H1 (cell line): ENCODE results near the gene LPP. TPM values are rescaled to one million over a fixed set of nuclear protein-coding genes. Genes with fewer than 3 reads are reported as not detected.

Source experiments
- CTCF ChIA-PET: fragments of 300-600 bp; sonication (Branson Sonifier 250); formaldehyde crosslinking; loops from one replicate; lab custom pipeline; 2021; ENCODE audit not compliant: partially characterized antibody; lab: Charles Lee
- POLR2A ChIA-PET: fragments of 300-600 bp; sonication (Branson Sonifier 250); formaldehyde crosslinking; loops from one replicate; lab custom pipeline; 2021; ENCODE audit warnings: inconsistent platforms; ENCODE audit not compliant: partially characterized antibody; lab: Charles Lee
- DNase-seq, 2 experiments: peaks; one replicate each; pipeline versions ENCODE4 v3.0.0 to v3.0.0-alpha.2; 2010 to 2022; ENCODE audit warnings: low spot score in 2 of 2, low read depth in 1 of 2, mixed read lengths in 1 of 2
- FAIRE-seq: peaks from 2 replicates; lab custom pipeline; 2011; peaks lifted over from hg19 to GRCh38; lab: Jason Lieb, UNC
- H2AFZ ChIP-seq: 2 replicates; pipeline ENCODE4 v1.8.1; 2012; ENCODE audit warnings: low read length, inconsistent platforms
- H2AK5ac ChIP-seq: 2 replicates; pipeline ENCODE4 v1.6.1; 2013; ENCODE audit warnings: low read depth, low read length
- H2BK120ac ChIP-seq: replicated peaks from 2 replicates; pipeline ENCODE3; 2013; ENCODE audit warnings: low read depth, low read length, inconsistent platforms
- H2BK12ac ChIP-seq: 2 replicates; pipeline ENCODE4 v1.6.1; 2013; ENCODE audit warnings: low read depth, low read length
- H2BK15ac ChIP-seq: 2 replicates; pipeline ENCODE4 v1.6.1; 2013; ENCODE audit warnings: low read length
- H2BK20ac ChIP-seq: 2 replicates; pipeline ENCODE4 v1.6.1; 2013; ENCODE audit warnings: low read length
- H2BK5ac ChIP-seq: 2 replicates; pipeline ENCODE4 v1.6.1; 2013; ENCODE audit warnings: low read depth, low read length
- H3K14ac ChIP-seq: 2 replicates; pipeline ENCODE4 v1.6.1; 2013; ENCODE audit warnings: inconsistent platforms; ENCODE audit not compliant: insufficient read length
- H3K18ac ChIP-seq: 2 replicates; pipeline ENCODE4 v1.6.1; 2013; ENCODE audit warnings: low read length; ENCODE audit errors: extremely low read depth
- H3K23ac ChIP-seq: 2 replicates; pipeline ENCODE4 v1.6.1; 2013; ENCODE audit warnings: inconsistent platforms; ENCODE audit not compliant: insufficient read length
- H3K23me2 ChIP-seq: 2 replicates; pipeline ENCODE4 v1.6.1; 2013; ENCODE audit warnings: low read depth, low read length
- H3K27ac ChIP-seq: 2 replicates; pipeline ENCODE4 v1.6.1; 2011; ENCODE audit warnings: low read depth, low read length, inconsistent platforms
- H3K27me3 ChIP-seq, 4 experiments: replicated peaks in 1 of 4; 1 replicate in 1 of 4; 2 replicates in 3 of 4; pipeline versions ENCODE4 v1.6.1 to v1.8.1; 2011 to 2013; ENCODE audit warnings: low read length in 3 of 4, mild to moderate bottlenecking in 3 of 4, inconsistent platforms in 2 of 4, mixed read lengths in 2 of 4, moderate library complexity in 1 of 4; ENCODE audit not compliant: control insufficient read depth in 3 of 4, insufficient read depth in 3 of 4; ENCODE audit errors: extremely low read depth in 1 of 4
- H3K36me3 ChIP-seq, 4 experiments: 2 replicates each; pipeline versions ENCODE4 v1.6.1 to v1.8.1; 2011 to 2013; ENCODE audit warnings: mild to moderate bottlenecking in 4 of 4, low read length in 3 of 4, moderate library complexity in 2 of 4, control low read depth in 1 of 4, inconsistent platforms in 1 of 4; ENCODE audit not compliant: insufficient read depth in 4 of 4, control insufficient read depth in 2 of 4
- H3K4ac ChIP-seq: replicated peaks from 2 replicates; pipeline ENCODE3; 2013; ENCODE audit warnings: low read length, low read depth, mixed read lengths, inconsistent platforms; ENCODE audit not compliant: insufficient read length
- H3K4me1 ChIP-seq, 4 experiments: replicated peaks in 1 of 4; 1 replicate in 1 of 4; 2 replicates in 3 of 4; pipeline versions ENCODE4 v1.6.1 to v1.8.1; 2011 to 2013; ENCODE audit warnings: low read length in 3 of 4, inconsistent platforms in 2 of 4, mixed read lengths in 1 of 4; ENCODE audit not compliant: insufficient read depth in 4 of 4, control insufficient read depth in 3 of 4
- H3K4me2 ChIP-seq, 2 experiments: 2 replicates each; pipeline versions ENCODE4 v1.6.1 to v1.8.1; 2011 to 2013; ENCODE audit warnings: low read depth in 2 of 2, low read length in 2 of 2, control low read depth in 1 of 2, inconsistent platforms in 1 of 2, mild to moderate bottlenecking in 1 of 2; ENCODE audit not compliant: insufficient read depth in 1 of 2
- H3K4me3 ChIP-seq, 4 experiments: fragments of 200-600, 300-600 bp in 1 of 4; sonication (generic), shearing (Covaris generic), sonication (Bioruptor Twin) in 1 of 4; 2 replicates each; pipeline versions ENCODE4 v1.5.1 to v1.8.1; 2011 to 2016; ENCODE audit warnings: low read length in 4 of 4, low read depth in 3 of 4, control low read depth in 2 of 4, inconsistent platforms in 2 of 4, mild to moderate bottlenecking in 2 of 4, mixed read lengths in 1 of 4, moderate library complexity in 1 of 4; ENCODE audit not compliant: insufficient read depth in 2 of 4; ENCODE audit errors: extremely low read depth in 1 of 4
- H3K56ac ChIP-seq: replicated peaks from 2 replicates; pipeline ENCODE3; 2013; ENCODE audit warnings: low read depth, mild to moderate bottlenecking, mixed read lengths, low read length, inconsistent platforms; ENCODE audit not compliant: insufficient read length
- H3K79me1 ChIP-seq: 2 replicates; pipeline ENCODE4 v1.6.1; 2013; ENCODE audit warnings: low read depth, low read length, control low read depth
- H3K79me2 ChIP-seq, 2 experiments: 2 replicates each; pipeline versions ENCODE4 v1.6.1 to v1.8.1; 2012 to 2013; ENCODE audit warnings: low read length in 2 of 2, mild to moderate bottlenecking in 2 of 2, inconsistent platforms in 1 of 2; ENCODE audit not compliant: insufficient read depth in 2 of 2, control insufficient read depth in 1 of 2
- H3K9ac ChIP-seq, 4 experiments: replicated peaks in 1 of 4; 1 replicate in 1 of 4; 2 replicates in 3 of 4; pipeline versions ENCODE4 v1.6.1 to v1.8.1; 2011 to 2013; ENCODE audit warnings: low read depth in 3 of 4, low read length in 3 of 4, control low read depth in 2 of 4, mild to moderate bottlenecking in 2 of 4, moderate library complexity in 2 of 4, inconsistent platforms in 1 of 4; ENCODE audit errors: extremely low read depth in 1 of 4
- H3K9me3 ChIP-seq, 2 experiments: 2 replicates each; pipeline versions ENCODE4 v1.6.1 to v1.8.1; 2012 to 2013; ENCODE audit warnings: mild to moderate bottlenecking in 2 of 2, moderate library complexity in 2 of 2, control low read depth in 1 of 2, inconsistent platforms in 1 of 2, low read depth in 1 of 2, low read length in 1 of 2, mixed read lengths in 1 of 2; ENCODE audit not compliant: insufficient read depth in 2 of 2
- H4K20me1 ChIP-seq, 2 experiments: replicated peaks in 1 of 2; 2 replicates each; pipeline versions ENCODE3 to v1.8.1; 2011 to 2013; ENCODE audit warnings: inconsistent platforms in 2 of 2, low read length in 2 of 2, mild to moderate bottlenecking in 1 of 2; ENCODE audit not compliant: insufficient read depth in 2 of 2, control insufficient read depth in 1 of 2
- H4K5ac ChIP-seq: 2 replicates; pipeline ENCODE4 v1.6.1; 2013; ENCODE audit warnings: low read length, low read depth, mixed read lengths, inconsistent platforms; ENCODE audit not compliant: insufficient read length
- H4K8ac ChIP-seq: 2 replicates; pipeline ENCODE4 v1.8.0; 2013; ENCODE audit warnings: mild to moderate bottlenecking, moderate library complexity, low read length, inconsistent platforms; ENCODE audit not compliant: insufficient read depth; ENCODE audit errors: extremely low read depth
- H4K91ac ChIP-seq: replicated peaks from 2 replicates; pipeline ENCODE3; 2013; ENCODE audit warnings: low read length, mixed read lengths, inconsistent platforms; ENCODE audit not compliant: insufficient read length
- CEBPB ChIP-seq: IDR thresholded peaks from 2 replicates; pipeline ENCODE4 v1.6.1; 2012; ENCODE audit warnings: low read depth, low read length
- CHD1 ChIP-seq: IDR thresholded peaks from 2 replicates; pipeline ENCODE4 v1.6.1; 2012; ENCODE audit warnings: low read depth, low read length, improper control_type of control experiment
- SIN3A ChIP-seq, 2 experiments: IDR thresholded peaks in 1 of 2; conservative IDR thresholded peaks in 1 of 2; 2 replicates each; pipeline ENCODE4 v1.6.1; 2011 to 2012; ENCODE audit warnings: low read length in 2 of 2, improper control_type of control experiment in 1 of 2, low read depth in 1 of 2, mild to moderate bottlenecking in 1 of 2
- WGBS, 2 experiments: shearing (Covaris generic) in 1 of 2; methylation state at CpG; one replicate each; pipeline versions ENCODE4 v1.1.6 to v1.1.7; 2013 to 2015; ENCODE audit warnings: low lambda C conversion rate in 2 of 2, mixed read lengths in 2 of 2, inconsistent platforms in 1 of 2, low coverage in 1 of 2, missing lambda C conversion rate in 1 of 2; ENCODE audit not compliant: insufficient replicate concordance in 2 of 2, insufficient coverage in 1 of 2, insufficient read length in 1 of 2; ENCODE audit errors: extremely low coverage in 1 of 2, missing lambda C conversion rate in 1 of 2; 5-methylcytosine and 5-hydroxymethylcytosine counted together
- polyA plus RNA-seq, 7 experiments: library from polyadenylated mRNA; depleted of rRNA in 3 of 7; stranded (reverse) in 5 of 7; unstranded in 2 of 7; fragments of >200 nt in 5 of 7; fragments of 200-250 nt in 2 of 7; gene quantifications; 1 replicate in 5 of 7; 2 replicates in 1 of 7; 4 replicates in 1 of 7; pipeline versions ENCODE4 v1.2.1 to v1.2.3, GENCODE V29; 2011 to 2013; ENCODE audit warnings: missing spikeins in 2 of 7, mixed read lengths in 2 of 7
- total RNA-seq: library from RNA; stranded (reverse); fragmentation: NEBNext Ultra II Directional; extraction: Animal tissue kit (Norgen Biotek cat#: 25700); gene quantifications from 2 replicates; pipeline ENCODE4 v1.2.1, GENCODE V29; 2021

LPP gene
- total and polyA plus RNA-seq, 2 of the 8 experiments (the other 6 are each of a cell fraction or from before 2014, with no cell fraction given): 10.0 to 53.3 TPM

DNA sequence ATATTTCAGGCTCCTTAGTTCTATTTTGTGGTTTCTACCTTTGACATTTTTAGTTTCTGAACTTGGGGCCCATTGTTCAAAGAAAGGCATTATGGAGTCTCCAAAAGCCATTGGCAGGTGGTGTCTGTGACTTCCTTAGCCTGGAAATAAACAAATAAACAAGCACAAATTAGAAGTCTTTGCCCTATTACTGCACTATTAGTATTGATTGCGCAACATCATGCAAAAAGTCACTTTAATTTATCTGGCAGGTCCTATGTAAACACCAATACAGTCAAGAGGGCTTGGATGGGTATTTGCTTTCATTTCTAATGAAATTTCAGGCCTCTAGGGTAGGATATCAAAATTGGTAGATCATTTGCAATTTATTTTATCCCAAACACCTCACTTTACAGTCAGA lies 85.6 kb downstream of the LPP start:
- CTCF ChIA-PET: no interaction called here
- no peak overlapping the region for H4K5ac ChIP-seq
- no peaks in the 10 kb centered on the region for H3K36me3 ChIP-seq
- no peak overlapping the region for H3K23ac ChIP-seq
- H3K4me3 ChIP-seq: no peak overlapping the region
- no peak overlapping the region for H3K14ac ChIP-seq
- H2AFZ ChIP-seq: no peak overlapping the region
- no peak overlapping the region for H3K56ac ChIP-seq
- H3K27me3 ChIP-seq: no peaks in the 10 kb centered on the region
- POLR2A ChIA-PET: interaction anchor here (1.1 kb wide), 1 partner anchor 22 kb away, joined by 3 read pairs; no protein-coding TSS in a partner anchor
- H2BK120ac ChIP-seq: no peak overlapping the region
- H3K4me2 ChIP-seq: no peak overlapping the region
- no peak overlapping the region for H2AK5ac ChIP-seq
- H2BK20ac ChIP-seq: no peak overlapping the region
- H2BK5ac ChIP-seq: no peak overlapping the region
- no peak overlapping the region for H3K27ac ChIP-seq
- no peak overlapping the region for H3K18ac ChIP-seq
- no peaks in the 10 kb centered on the region for H3K9me3 ChIP-seq
- no peak overlapping the region for H4K91ac ChIP-seq
- FAIRE-seq (no peak), DNase-seq (no peak)
- TF ChIP-seq SIN3A (conservative IDR thresholded peaks at IDR 0.05 in 1 of 2, IDR thresholded peaks at IDR 0.05 in 1 of 2; ENCODE audit: low read depth in 1 of 2, low read length in 2 of 2) (no peak), CEBPB (peak; percentile 98), CHD1 (no peak)
- no peak overlapping the region for H2BK12ac ChIP-seq
- no peak overlapping the region for H2BK15ac ChIP-seq
- H4K8ac ChIP-seq: no peak overlapping the region
- H3K79me2 ChIP-seq: peaks cover 0 to under 1% of the 10 kb centered on the region in 2 experiments; a peak in 1 of 4 replicates
- H3K79me1 ChIP-seq: no peaks in the 10 kb centered on the region
- H3K9ac ChIP-seq: no peak overlapping the region
- no peaks in the 10 kb centered on the region; the same call in 1 of the 2 replicates for H3K23me2 ChIP-seq
- 88% methylated on average over 1 of the region's 1 CpG; no CpG with 5 or more reads in 1 of the 2 experiments for WGBS, 2 experiments
- no peak overlapping the region for H3K4ac ChIP-seq
- no peaks in the 10 kb centered on the region for H4K20me1 ChIP-seq
- peaks cover 0 to 2% (median 0%) of the 10 kb centered on the region in 4 experiments; a peak in 1 of 7 replicates for H3K4me1 ChIP-seq
